Sigmoid colon (tissue), 7 donors: Measurements from ENCODE around the gene PCK2. TPM values are rescaled to one million over a fixed set of nuclear protein-coding genes. Genes with fewer than 3 reads are reported as not detected.
A peak's percentile ranks its signal among the peaks of the same experiment; 100 is the strongest.

Experiments used
- DNase-seq: peaks from one replicate; pipeline ENCODE4 v3.0.0-alpha.2; 2019
- H3K27ac ChIP-seq, 4 donors: fragments of 200-600 bp; sonication (generic); one replicate each; pipeline ENCODE4 v1.5.1; 2016 to 2019; ENCODE audit warnings: mild to moderate bottlenecking in 1 of 4
- H3K27me3 ChIP-seq, 3 donors: fragments of 200-600 bp; sonication (generic); one replicate each; pipeline ENCODE4 v1.5.1; 2019; ENCODE audit warnings: mild to moderate bottlenecking in 1 of 3
- H3K36me3 ChIP-seq, 4 donors: fragments of 200-600 bp; sonication (generic); one replicate each; pipeline ENCODE4 v1.5.1; 2016 to 2019
- H3K4me1 ChIP-seq, 4 donors: fragments of 200-600 bp; sonication (generic); one replicate each; pipeline ENCODE4 v1.5.1; 2017 to 2019
- H3K4me3 ChIP-seq, 4 donors: fragments of 200-600 bp; sonication (generic); one replicate each; pipeline ENCODE4 v1.5.1; 2017 to 2019; ENCODE audit warnings: mild to moderate bottlenecking in 2 of 4, moderate library complexity in 1 of 4
- H3K9me3 ChIP-seq, 4 donors: fragments of 200-600 bp in 3 of 4; sonication (generic) in 3 of 4; one replicate each; pipeline versions ENCODE4 v1.5.1 to v1.6.1; 2013 to 2019
- CTCF ChIP-seq, 4 experiments: fragments of 450-650 bp in 3 of 4; fragments of 200-600 bp in 1 of 4; IDR thresholded peaks; one replicate each; pipeline ENCODE4 v1.5.1; 2016 to 2019; ENCODE audit warnings: antibody characterized with exemption in 4 of 4, mild to moderate bottlenecking in 3 of 4, moderate library complexity in 2 of 4
- EP300 ChIP-seq, 4 donors: sonication (generic); formaldehyde crosslinking; IDR thresholded peaks; one replicate each; pipeline ENCODE4 v1.6.1; 2017; ENCODE audit warnings: antibody characterized with exemption in 4 of 4
- POLR2A ChIP-seq, 2 donors: fragments of 450-650 bp; IDR thresholded peaks; one replicate each; pipeline ENCODE4 v1.6.1; 2016; ENCODE audit warnings: antibody characterized with exemption in 2 of 2, mild to moderate bottlenecking in 2 of 2, moderate library complexity in 2 of 2
- POLR2AphosphoS5 ChIP-seq, 4 donors: sonication (generic); formaldehyde crosslinking; IDR thresholded peaks; one replicate each; pipeline ENCODE4 v1.6.1; 2017; ENCODE audit warnings: antibody characterized with exemption in 4 of 4
- WGBS, 2 donors: extraction: QIAGEN DNeasy Blood & Tissue Kit; methylation state at CpG; one replicate each; pipeline ENCODE4 v1.1.7; 2013; 5-methylcytosine and 5-hydroxymethylcytosine counted together
- intact Hi-C: fragments of 100-400 bp; cut with DNase I; formaldehyde crosslinking; loops from one replicate; pipeline ENCODE4 v1.15.1; 2023
- polyA plus RNA-seq, 3 donors: library from polyadenylated mRNA; stranded (reverse); fragments of 200-250 nt; gene quantifications; one replicate each; pipeline ENCODE4 v1.2.3, GENCODE V29; 2013
- total RNA-seq, 4 donors: library from RNA; depleted of rRNA; stranded (reverse); fragments of >200 nt; gene quantifications; one replicate each; pipeline ENCODE4 v1.1.0, GENCODE V29; 2016
- donor health status: healthy with polysubstance abuse.
- donor health status: Bipolar disorder and iron deficiency.
- donor health status: healthy.

The PCK2 gene
- total and polyA plus RNA-seq, 7 donors: 7.1 to 109 (median 12.2) TPM

- DNase-seq: peak; percentile 30
- Histone ChIP-seq H3K4me1 (peaks cover 0 to 4% (median 0%) of the 10 kb centered on the region in 4 donors), H3K4me3 (no peak overlapping the region), H3K9me3 (no peaks in the 10 kb centered on the region), H3K27ac (no peak overlapping the region), H3K36me3 (no peaks in the 10 kb centered on the region), H3K27me3 (no peaks in the 10 kb centered on the region)
- intact Hi-C loops: no loop called here
- TF ChIP-seq POLR2A (IDR thresholded peaks at IDR 0.05): no peak
- no peak for TF ChIP-seq POLR2AphosphoS5 (IDR thresholded peaks at IDR 0.05)
- TF ChIP-seq CTCF (IDR thresholded peaks at IDR 0.05): no peak
- TF ChIP-seq EP300 (IDR thresholded peaks at IDR 0.05): no peak
- 81 to 92% methylated on average over 7 of the region's 7 CpGs for WGBS, 2 donors
These were observed 32.9 kb upstream of the PCK2 start for GRCh38 chr14:24060984-24061913.

- TF ChIP-seq POLR2AphosphoS5 (IDR thresholded peaks at IDR 0.05): no peak
- TF ChIP-seq POLR2A (IDR thresholded peaks at IDR 0.05): no peak
- no peak for TF ChIP-seq CTCF (IDR thresholded peaks at IDR 0.05)
- TF ChIP-seq EP300 (IDR thresholded peaks at IDR 0.05): no peak
- WGBS, 2 donors: 89 to 90% methylated on average over 14 of the region's 14 CpGs
- Histone ChIP-seq H3K27ac (no peak overlapping the region), H3K4me1 (peaks cover 0 to 4% (median 0%) of the 10 kb centered on the region in 4 donors), H3K36me3 (no peaks in the 10 kb centered on the region), H3K4me3 (no peak overlapping the region), H3K27me3 (no peaks in the 10 kb centered on the region), H3K9me3 (no peaks in the 10 kb centered on the region)
- intact Hi-C loops: no loop called here
- DNase-seq: peak; percentile 49
These were observed 31.7 kb upstream of the PCK2 start for GRCh38 chr14:24062216-24062980.

GRCh38 chr14:24063263-24063836 lies 30.8 kb upstream of the PCK2 start:
- Histone ChIP-seq H3K4me1 (peaks cover 0 to 4% (median 0%) of the 10 kb centered on the region in 4 donors), H3K4me3 (no peak overlapping the region), H3K27me3 (no peaks in the 10 kb centered on the region), H3K36me3 (no peaks in the 10 kb centered on the region), H3K9me3 (no peaks in the 10 kb centered on the region), H3K27ac (no peak overlapping the region)
- intact Hi-C loops: no loop called here
- 44 to 70% methylated on average over 4 of the region's 4 CpGs for WGBS, 2 donors
- no peak for TF ChIP-seq POLR2AphosphoS5 (IDR thresholded peaks at IDR 0.05)
- TF ChIP-seq EP300 (IDR thresholded peaks at IDR 0.05): no peak
- no peak for TF ChIP-seq CTCF (IDR thresholded peaks at IDR 0.05)
- TF ChIP-seq POLR2A (IDR thresholded peaks at IDR 0.05): no peak
- DNase-seq: peak; percentile 32

- no peaks in the 10 kb centered on the region for H3K36me3 ChIP-seq
- 85 to 87% methylated on average over 7 of the region's 7 CpGs for WGBS, 2 donors
- no peak overlapping the region for H3K27ac ChIP-seq
- no peak for TF ChIP-seq EP300 (IDR thresholded peaks at IDR 0.05)
- no peak for TF ChIP-seq POLR2AphosphoS5 (IDR thresholded peaks at IDR 0.05)
- no peak for TF ChIP-seq CTCF (IDR thresholded peaks at IDR 0.05)
- no peak for TF ChIP-seq POLR2A (IDR thresholded peaks at IDR 0.05)
- intact Hi-C loops: no loop called here
- no peak for DNase-seq
- H3K4me3 ChIP-seq: no peak overlapping the region
- no peaks in the 10 kb centered on the region for H3K9me3 ChIP-seq
- H3K27me3 ChIP-seq: no peaks in the 10 kb centered on the region
- H3K4me1 ChIP-seq: no peaks in the 10 kb centered on the region
These were observed 29.9 kb upstream of the PCK2 start for GRCh38 chr14:24064091-24064795.
